ENCODE measurements around the gene CBLL1. TPM values are rescaled to one million over a fixed set of nuclear protein-coding genes. Genes with fewer than 3 reads are reported as not detected.
A peak's percentile ranks its signal among the peaks of the same experiment; 100 is the strongest.

Gene CBLL1
- total RNA-seq, 1 donor from 2014 or later = 22.8 TPM

- DNase-seq (no peak), ATAC-seq (peak; percentile 59)
- H3K9me3 ChIP-seq = no peaks in the 10 kb centered on the region
- peaks cover 33% of the 10 kb centered on the region for H3K4me1 ChIP-seq
- H3K36me3 ChIP-seq = peaks cover 9% of the 10 kb centered on the region
- no peak for TF ChIP-seq CTCF (IDR thresholded peaks at IDR 0.05)
- H3K4me3 ChIP-seq = peak overlapping the region; percentile 82
- H3K27me3 ChIP-seq = no peaks in the 10 kb centered on the region
- intact Hi-C loops (cut with DNase I) = loop anchor here (10.0 kb wide), 1 partner anchor 130 kb away; no protein-coding TSS in a partner anchor
- peak overlapping the region; percentile 95 for H3K27ac ChIP-seq
Measured at GRCh38 chr7:107744345-107744750, 406 bp downstream of the CBLL1 start.

- H3K27me3 ChIP-seq = no peaks in the 10 kb centered on the region
- H3K4me1 ChIP-seq = peaks cover 33% of the 10 kb centered on the region
- peaks cover 25% of the 10 kb centered on the region for H3K36me3 ChIP-seq
- ATAC-seq (no peak), DNase-seq (no peak)
- intact Hi-C loops (cut with DNase I) = loop anchor here (10.0 kb wide), 1 partner anchor 129 kb away; no protein-coding TSS in a partner anchor
- no peak overlapping the region for H3K4me3 ChIP-seq
- H3K27ac ChIP-seq = no peak overlapping the region
- no peak for TF ChIP-seq CTCF (IDR thresholded peaks at IDR 0.05)
- no peaks in the 10 kb centered on the region for H3K9me3 ChIP-seq
Measured at GRCh38 chr7:107746006-107746405, 2.1 kb downstream of the CBLL1 start.

GRCh38 chr7:107751113-107751512 is 7.2 kb downstream of the CBLL1 start:
- no peak for TF ChIP-seq CTCF (IDR thresholded peaks at IDR 0.05)
- Histone ChIP-seq H3K4me3 (no peak overlapping the region), H3K27ac (no peak overlapping the region), H3K27me3 (no peaks in the 10 kb centered on the region), H3K36me3 (peaks cover 76% of the 10 kb centered on the region), H3K4me1 (peaks cover 11% of the 10 kb centered on the region), H3K9me3 (no peaks in the 10 kb centered on the region)
- intact Hi-C loops (cut with DNase I) = no loop called here
- no peak for DNase-seq
- ATAC-seq = no peak

- intact Hi-C loops (cut with DNase I) = no loop called here
- DNase-seq (no peak), ATAC-seq (no peak)
- no peaks in the 10 kb centered on the region for H3K4me1 ChIP-seq
- H3K27me3 ChIP-seq = no peaks in the 10 kb centered on the region
- no peak overlapping the region for H3K27ac ChIP-seq
- H3K9me3 ChIP-seq = no peaks in the 10 kb centered on the region
- no peak overlapping the region for H3K4me3 ChIP-seq
- peaks cover 100% of the 10 kb centered on the region for H3K36me3 ChIP-seq
- no peak for TF ChIP-seq CTCF (IDR thresholded peaks at IDR 0.05)
Measured at GRCh38 chr7:107754642-107755041, 10.7 kb downstream of the CBLL1 start.

GRCh38 chr7:107758667-107759066 is 14.7 kb downstream of the CBLL1 start:
- H3K27me3 ChIP-seq = no peaks in the 10 kb centered on the region
- no peaks in the 10 kb centered on the region for H3K9me3 ChIP-seq
- TF ChIP-seq CTCF (IDR thresholded peaks at IDR 0.05) = no peak
- H3K4me3 ChIP-seq = no peak overlapping the region
- no peak for ATAC-seq
- no peaks in the 10 kb centered on the region for H3K4me1 ChIP-seq
- intact Hi-C loops (cut with DNase I) = no loop called here
- DNase-seq = no peak
- no peak overlapping the region for H3K27ac ChIP-seq
- peaks cover 75% of the 10 kb centered on the region for H3K36me3 ChIP-seq

- no peak for DNase-seq
- Histone ChIP-seq H3K9me3 (no peaks in the 10 kb centered on the region), H3K4me3 (no peak overlapping the region), H3K27me3 (no peaks in the 10 kb centered on the region), H3K36me3 (no peaks in the 10 kb centered on the region), H3K27ac (no peak overlapping the region), H3K4me1 (no peaks in the 10 kb centered on the region)
- intact Hi-C loops (cut with DNase I) = no loop called here
- TF ChIP-seq CTCF (IDR thresholded peaks at IDR 0.05) = no peak
- no peak for ATAC-seq
Measured at GRCh38 chr7:107767391-107767790, 23.4 kb downstream of the CBLL1 start.

Measured in upper lobe of right lung (tissue), 1 donor.